WTC11 (cell line): ENCODE data around the gene PTEN. TPM values are rescaled to one million over a fixed set of nuclear protein-coding genes. Genes with fewer than 3 reads are reported as not detected.

Experiments
- ATAC-seq: fragments of 200-7000 bp; cut with Tn5 transposase; 2 replicates; pipeline ENCODE4 v1.10.0; 2021; ENCODE audit warnings: mild to moderate bottlenecking, moderate library complexity
- CTCF ChIA-PET: fragments of 300-600 bp; sonication (Branson Sonifier 250); formaldehyde crosslinking; loops from one replicate; lab custom pipeline; 2021; ENCODE audit warnings: antibody characterized with exemption; lab: Charles Lee
- POLR2A ChIA-PET: fragments of 350-600 bp; sonication (Branson Sonifier 250); formaldehyde crosslinking; loops from one replicate; lab custom pipeline; 2021; ENCODE audit warnings: antibody characterized with exemption; lab: Charles Lee
- DNase-seq: peaks from one replicate; pipeline ENCODE4 v3.0.0; 2021; ENCODE audit warnings: low spot score
- H3K27ac Mint-ChIP-seq: 2 replicates; pipeline ENCODE4 v1.8.0; 2021; ENCODE audit warnings: mixed read lengths
- H3K27me3 Mint-ChIP-seq: 2 replicates; pipeline ENCODE4 v1.8.0; 2021; ENCODE audit warnings: low read depth, mild to moderate bottlenecking, moderate library complexity, mixed read lengths
- H3K36me3 Mint-ChIP-seq: 2 replicates; pipeline ENCODE4 v1.8.0; 2021; ENCODE audit warnings: mixed read lengths
- H3K4me1 Mint-ChIP-seq: 2 replicates; pipeline ENCODE4 v1.8.0; 2022; ENCODE audit warnings: mixed read lengths
- H3K4me3 Mint-ChIP-seq: 2 replicates; pipeline ENCODE4 v1.8.0; 2021; ENCODE audit warnings: mild to moderate bottlenecking, moderate library complexity, mixed read lengths
- H3K9me3 Mint-ChIP-seq: 2 replicates; pipeline ENCODE4 v1.8.0; 2021; ENCODE audit warnings: mixed read lengths
- CBFB ChIP-seq: sonication (generic); formaldehyde crosslinking; IDR thresholded peaks from 2 replicates; pipeline ENCODE4 v1.8.1; 2022; ENCODE audit warnings: mild to moderate bottlenecking, low read depth, missing genetic modification reagents
- JAZF1 ChIP-seq: fragments of 250-450 bp; sonication (Bioruptor Pico); IDR thresholded peaks from 2 replicates; pipeline ENCODE4 v1.9.0; 2021; ENCODE audit warnings: moderate library complexity, mild to moderate bottlenecking, inconsistent platforms
- JUN ChIP-seq: sonication (generic); formaldehyde crosslinking; IDR thresholded peaks from 2 replicates; pipeline ENCODE4 v1.8.0; 2023; ENCODE audit warnings: mild to moderate bottlenecking, missing genetic modification reagents
- MXD4 ChIP-seq: fragments of 250-450 bp; sonication (Bioruptor Pico); IDR thresholded peaks from 2 replicates; pipeline ENCODE4 v1.8.0; 2021; ENCODE audit warnings: mild to moderate bottlenecking, moderate library complexity, borderline replicate concordance
- NFATC4 ChIP-seq: fragments of 250-450 bp; sonication (Bioruptor Pico); IDR thresholded peaks from 2 replicates; pipeline ENCODE4 v1.9.0; 2021; ENCODE audit warnings: mild to moderate bottlenecking
- NFE2L1 ChIP-seq: sonication (generic); formaldehyde crosslinking; IDR thresholded peaks from 2 replicates; pipeline ENCODE4 v1.8.1; 2023; ENCODE audit warnings: missing genetic modification reagents
- PRDM15 ChIP-seq: sonication (generic); formaldehyde crosslinking; IDR thresholded peaks from 2 replicates; pipeline ENCODE4 v1.8.0; 2022; ENCODE audit warnings: missing genetic modification reagents
- RORB ChIP-seq: fragments of 250-450 bp; sonication (Bioruptor Pico); IDR thresholded peaks from 2 replicates; pipeline ENCODE4 v1.9.0; 2021; ENCODE audit warnings: mild to moderate bottlenecking
- SMAD3 ChIP-seq: sonication (generic); formaldehyde crosslinking; IDR thresholded peaks from 2 replicates; pipeline ENCODE4 v1.8.0; 2022; ENCODE audit warnings: missing genetic modification reagents, mild to moderate bottlenecking, borderline replicate concordance
- SMAD4 ChIP-seq: sonication (generic); formaldehyde crosslinking; IDR thresholded peaks from 2 replicates; pipeline ENCODE4 v1.8.0; 2022; ENCODE audit warnings: mild to moderate bottlenecking, missing genetic modification reagents
- TCF7 ChIP-seq: sonication (generic); formaldehyde crosslinking; IDR thresholded peaks from 2 replicates; pipeline ENCODE4 v1.8.0; 2022; ENCODE audit warnings: mild to moderate bottlenecking, low read depth, missing genetic modification reagents, moderate library complexity
- TEAD1 ChIP-seq: sonication (generic); formaldehyde crosslinking; IDR thresholded peaks from 2 replicates; pipeline ENCODE4 v1.8.0; 2022; ENCODE audit warnings: mild to moderate bottlenecking, missing genetic modification reagents
- USF2 ChIP-seq: sonication (generic); formaldehyde crosslinking; IDR thresholded peaks from 2 replicates; pipeline ENCODE4 v1.8.1; 2023; ENCODE audit warnings: mild to moderate bottlenecking, missing genetic modification reagents, moderate library complexity
- ZBTB21 ChIP-seq: sonication (generic); formaldehyde crosslinking; IDR thresholded peaks from 2 replicates; pipeline ENCODE4 v1.8.1; 2023; ENCODE audit warnings: mild to moderate bottlenecking, missing genetic modification reagents, borderline replicate concordance
- ZMAT4 ChIP-seq: fragments of 250-450 bp; sonication (Bioruptor Pico); IDR thresholded peaks from 2 replicates; pipeline ENCODE4 v1.9.0; 2021; ENCODE audit warnings: mild to moderate bottlenecking
- ZNF219 ChIP-seq: sonication (generic); formaldehyde crosslinking; IDR thresholded peaks from 2 replicates; pipeline ENCODE4 v1.8.0; 2023; ENCODE audit warnings: missing genetic modification reagents, mild to moderate bottlenecking, borderline replicate concordance
- ZNF317 ChIP-seq: sonication (generic); formaldehyde crosslinking; IDR thresholded peaks from 2 replicates; pipeline ENCODE4 v1.8.1; 2023; ENCODE audit warnings: low read depth, mild to moderate bottlenecking, moderate library complexity, missing genetic modification reagents, borderline replicate concordance
- ZNF396 ChIP-seq: fragments of 250-450 bp; sonication (Bioruptor Pico); IDR thresholded peaks from 2 replicates; pipeline ENCODE4 v1.8.0; 2021; ENCODE audit warnings: mild to moderate bottlenecking, moderate library complexity, borderline replicate concordance
- ZSCAN18 ChIP-seq: fragments of 250-450 bp; sonication (Bioruptor Pico); IDR thresholded peaks from 2 replicates; pipeline ENCODE4 v2.1.2; 2022; ENCODE audit warnings: mild to moderate bottlenecking, moderate library complexity
- total RNA-seq: library from RNA; stranded (reverse); gene quantifications from 3 replicates; pipeline ENCODE4 v1.2.3, GENCODE V29; 2021
- TF ChIP-seq, protein P1 (sequence below): sonication (generic); formaldehyde crosslinking; IDR thresholded peaks from 2 replicates; pipeline ENCODE4 v1.8.1; 2023; ENCODE audit warnings: mild to moderate bottlenecking, missing genetic modification reagents
- TF ChIP-seq, protein P2 (sequence below): sonication (generic); formaldehyde crosslinking; IDR thresholded peaks from 2 replicates; pipeline ENCODE4 v1.8.1; 2022; ENCODE audit warnings: missing genetic modification reagents, borderline replicate concordance
- TF ChIP-seq, protein P3 (sequence below): sonication (generic); formaldehyde crosslinking; IDR thresholded peaks from 2 replicates; pipeline ENCODE4 v1.8.0; 2023; ENCODE audit warnings: missing genetic modification reagents
- TF ChIP-seq, protein P4 (sequence below): fragments of 250-450 bp; sonication (Bioruptor Pico); conservative IDR thresholded peaks from 2 replicates; pipeline ENCODE4 v1.9.0; 2021; ENCODE audit warnings: mild to moderate bottlenecking
- TF ChIP-seq, protein P5 (sequence below): sonication (generic); formaldehyde crosslinking; IDR thresholded peaks from 2 replicates; pipeline ENCODE4 v1.8.0; 2022; ENCODE audit warnings: mild to moderate bottlenecking, missing genetic modification reagents

The PTEN gene
- total RNA-seq, 1 experiment from 2014 or later = 54.2 TPM

- Mint-ChIP-seq H3K36me3 (peaks cover 5% of the 10 kb centered on the region), H3K4me3 (peak overlapping the region; percentile 98), H3K27me3 (peaks cover 4% of the 10 kb centered on the region), H3K27ac (peak overlapping the region; percentile 99), H3K9me3 (no peaks in the 10 kb centered on the region), H3K4me1 (peaks cover 32% of the 10 kb centered on the region)
- POLR2A ChIA-PET = interaction anchor here (0.5 to 3.0 kb wide), 16 partner anchors 10 to 1473 kb away, joined by 3 to 24 read pairs (median 4); partner anchors contain the start of genes ATAD1 and MINPP1
- DNase-seq = peak; percentile 98
- CTCF ChIA-PET = interaction anchor here (0.6 to 2.8 kb wide), 12 partner anchors 11 to 866 kb away, joined by 3 to 19 read pairs (median 4); partner anchors contain the start of genes ATAD1 and RNLS
- ATAC-seq = peak; percentile 70
- TF ChIP-seq SMAD3 (CRISPR knock-in tag) (peak; percentile 49; the same call in 1 of the 2 replicates), MXD4 (CRISPR knock-in tag) (no peak), ZMAT4 (no peak), JAZF1 (no peak), PRDM15 (CRISPR knock-in tag) (peak; percentile 100), SMAD4 (CRISPR knock-in tag) (no peak), USF2 (peak; percentile 96), RORB (no peak), NFATC4 (CRISPR knock-in tag) (no peak), TCF7 (CRISPR knock-in tag) (no peak), ZSCAN18 (CRISPR knock-in tag) (no peak), ZNF317 (CRISPR knock-in tag) (0 out of 2 replicates have a peak, but pooled peaks have one; percentile 41), JUN (no peak), TEAD1 (CRISPR knock-in tag) (peak; percentile 92; the same call in 1 of the 2 replicates), CBFB (CRISPR knock-in tag) (peak; percentile 93; the same call in 1 of the 2 replicates), ZBTB21 (peak; percentile 65; the same call in 1 of the 2 replicates), ZNF219 (no peak), ZNF396 (CRISPR knock-in tag) (no peak), NFE2L1 (peak; percentile 28; the same call in 1 of the 2 replicates)
- TF ChIP-seq, protein P1, sequence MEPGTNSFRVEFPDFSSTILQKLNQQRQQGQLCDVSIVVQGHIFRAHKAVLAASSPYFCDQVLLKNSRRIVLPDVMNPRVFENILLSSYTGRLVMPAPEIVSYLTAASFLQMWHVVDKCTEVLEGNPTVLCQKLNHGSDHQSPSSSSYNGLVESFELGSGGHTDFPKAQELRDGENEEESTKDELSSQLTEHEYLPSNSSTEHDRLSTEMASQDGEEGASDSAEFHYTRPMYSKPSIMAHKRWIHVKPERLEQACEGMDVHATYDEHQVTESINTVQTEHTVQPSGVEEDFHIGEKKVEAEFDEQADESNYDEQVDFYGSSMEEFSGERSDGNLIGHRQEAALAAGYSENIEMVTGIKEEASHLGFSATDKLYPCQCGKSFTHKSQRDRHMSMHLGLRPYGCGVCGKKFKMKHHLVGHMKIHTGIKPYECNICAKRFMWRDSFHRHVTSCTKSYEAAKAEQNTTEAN (CRISPR knock-in tag) = peak; percentile 16; the same call in 1 of the 2 replicates
- TF ChIP-seq, protein P2, sequence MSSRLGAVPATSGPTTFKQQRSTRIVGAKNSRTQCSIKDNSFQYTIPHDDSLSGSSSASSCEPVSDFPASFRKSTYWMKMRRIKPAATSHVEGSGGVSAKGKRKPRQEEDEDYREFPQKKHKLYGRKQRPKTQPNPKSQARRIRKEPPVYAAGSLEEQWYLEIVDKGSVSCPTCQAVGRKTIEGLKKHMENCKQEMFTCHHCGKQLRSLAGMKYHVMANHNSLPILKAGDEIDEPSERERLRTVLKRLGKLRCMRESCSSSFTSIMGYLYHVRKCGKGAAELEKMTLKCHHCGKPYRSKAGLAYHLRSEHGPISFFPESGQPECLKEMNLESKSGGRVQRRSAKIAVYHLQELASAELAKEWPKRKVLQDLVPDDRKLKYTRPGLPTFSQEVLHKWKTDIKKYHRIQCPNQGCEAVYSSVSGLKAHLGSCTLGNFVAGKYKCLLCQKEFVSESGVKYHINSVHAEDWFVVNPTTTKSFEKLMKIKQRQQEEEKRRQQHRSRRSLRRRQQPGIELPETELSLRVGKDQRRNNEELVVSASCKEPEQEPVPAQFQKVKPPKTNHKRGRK = no peak
- TF ChIP-seq, protein P3, sequence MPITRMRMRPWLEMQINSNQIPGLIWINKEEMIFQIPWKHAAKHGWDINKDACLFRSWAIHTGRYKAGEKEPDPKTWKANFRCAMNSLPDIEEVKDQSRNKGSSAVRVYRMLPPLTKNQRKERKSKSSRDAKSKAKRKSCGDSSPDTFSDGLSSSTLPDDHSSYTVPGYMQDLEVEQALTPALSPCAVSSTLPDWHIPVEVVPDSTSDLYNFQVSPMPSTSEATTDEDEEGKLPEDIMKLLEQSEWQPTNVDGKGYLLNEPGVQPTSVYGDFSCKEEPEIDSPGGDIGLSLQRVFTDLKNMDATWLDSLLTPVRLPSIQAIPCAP (CRISPR knock-in tag) = no peak
- TF ChIP-seq, protein P4, sequence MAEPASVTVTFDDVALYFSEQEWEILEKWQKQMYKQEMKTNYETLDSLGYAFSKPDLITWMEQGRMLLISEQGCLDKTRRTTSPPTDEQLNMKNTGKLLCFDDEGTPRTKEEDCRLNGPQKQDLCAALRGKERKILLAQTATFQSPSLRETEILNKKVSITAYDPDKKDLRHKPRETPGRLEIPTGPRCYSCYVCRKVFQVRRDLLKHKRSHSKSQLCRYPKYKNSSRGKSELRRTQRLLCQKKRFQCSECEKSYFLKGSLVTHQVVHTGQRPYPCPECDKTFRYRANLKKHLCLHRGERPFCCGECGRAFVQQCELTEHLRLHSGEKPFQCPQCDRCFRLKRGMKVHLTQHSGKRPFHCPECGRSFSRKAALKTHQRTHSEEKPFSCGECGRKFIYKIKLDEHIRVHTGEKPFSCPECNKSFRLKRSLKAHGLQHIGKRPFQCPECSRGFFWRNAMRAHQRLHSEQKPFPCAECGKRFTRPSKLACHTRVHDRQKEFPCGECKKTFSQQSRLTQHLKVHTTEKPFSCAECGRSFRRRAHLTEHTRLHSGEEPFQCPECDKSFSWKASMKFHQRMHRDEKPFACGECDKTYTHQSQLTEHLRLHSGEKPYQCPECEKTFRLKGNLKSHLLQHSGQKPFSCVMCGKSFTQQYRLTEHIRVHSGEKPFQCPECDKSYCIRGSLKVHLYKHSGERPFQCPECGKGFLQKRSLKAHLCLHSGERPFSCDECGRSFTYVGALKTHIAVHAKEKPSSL (CRISPR knock-in tag) = no peak
- TF ChIP-seq, protein P5, sequence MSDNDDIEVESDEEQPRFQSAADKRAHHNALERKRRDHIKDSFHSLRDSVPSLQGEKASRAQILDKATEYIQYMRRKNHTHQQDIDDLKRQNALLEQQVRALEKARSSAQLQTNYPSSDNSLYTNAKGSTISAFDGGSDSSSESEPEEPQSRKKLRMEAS (CRISPR knock-in tag) = peak; percentile 91
These were observed 1.3 kb upstream of the PTEN start for GRCh38 chr10:87861953-87862678.
